GM12892 (cell line): Measurements from ENCODE around the gene NKAIN4.

Experiments used
- POLR2A ChIP-seq: IDR thresholded peaks from 2 replicates; pipeline ENCODE4 v1.6.1; 2011; ENCODE audit warnings: low read depth, low read length, control low read depth
- POLR2AphosphoS5 ChIP-seq: IDR thresholded peaks from 2 replicates; pipeline ENCODE4 v1.6.1; 2011; ENCODE audit warnings: low read depth, low read length, control low read depth

GRCh38 chr20:63293871-63294535, 39.7 kb upstream of the NKAIN4 start:
- TF ChIP-seq POLR2A (no peak), POLR2AphosphoS5 (no peak)
